ENCODE results near the gene NDUFS6.

Gene NDUFS6

GRCh38 chr5:1824903-1825841, 24.0 kb downstream of the NDUFS6 start:
- no peak for TF ChIP-seq CTCF (conservative IDR thresholded peaks at IDR 0.05; ENCODE audit: low read depth, low read length)
- H3K4me3 ChIP-seq (ENCODE audit: low read depth, low read length) = no peak overlapping the region
- DNase-seq (ENCODE audit: low read depth) = no peak

GRCh38 chr5:1826235-1826980, 25.2 kb downstream of the NDUFS6 start:
- H3K4me3 ChIP-seq (ENCODE audit: low read depth, low read length) = no peak overlapping the region
- DNase-seq (ENCODE audit: low read depth) = no peak
- no peak for TF ChIP-seq CTCF (conservative IDR thresholded peaks at IDR 0.05; ENCODE audit: low read depth, low read length)

GRCh38 chr5:1827025-1827885, 26.0 kb downstream of the NDUFS6 start:
- DNase-seq (ENCODE audit: low read depth) = no peak
- H3K4me3 ChIP-seq (ENCODE audit: low read depth, low read length) = no peak overlapping the region
- TF ChIP-seq CTCF (conservative IDR thresholded peaks at IDR 0.05; ENCODE audit: low read depth, low read length) = no peak

GRCh38 chr5:1827886-1828397, 26.7 kb downstream of the NDUFS6 start:
- no peak for DNase-seq (ENCODE audit: low read depth)
- TF ChIP-seq CTCF (conservative IDR thresholded peaks at IDR 0.05; ENCODE audit: low read depth, low read length) = no peak

DNA sequence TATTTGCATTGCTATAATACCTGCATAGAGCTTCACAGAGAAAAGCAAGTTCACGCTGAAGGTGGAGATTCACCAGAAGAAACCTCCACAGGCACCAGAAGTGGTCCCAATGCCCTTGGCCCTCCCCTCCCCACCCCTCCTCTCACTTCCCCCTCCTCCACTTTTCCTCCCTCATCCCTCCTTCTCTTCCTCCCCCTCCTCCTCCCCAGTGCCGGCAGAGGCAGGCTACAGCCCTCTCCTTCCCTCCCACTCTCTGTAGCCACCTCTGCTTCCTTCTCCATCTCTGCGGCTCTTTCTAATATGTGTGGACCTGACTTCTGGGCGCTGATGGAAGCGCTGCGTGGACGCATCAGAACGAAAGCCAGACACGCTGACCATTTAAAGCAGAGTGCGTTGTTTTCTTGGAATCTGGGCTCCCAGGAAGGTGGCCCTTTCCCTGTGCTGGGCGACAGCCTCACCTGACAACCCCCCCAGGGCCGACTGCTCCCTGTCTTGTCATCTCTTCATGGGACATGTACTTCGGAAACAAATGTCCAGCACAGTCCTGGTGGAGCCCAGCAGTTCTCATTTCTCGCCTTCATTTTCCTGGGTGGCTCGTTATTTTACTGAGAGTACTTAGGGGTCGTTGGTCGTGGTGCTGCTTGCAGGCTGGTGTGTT, 29.5 kb downstream of the NDUFS6 start:
- TF ChIP-seq CTCF (conservative IDR thresholded peaks at IDR 0.05; ENCODE audit: low read depth, low read length) = no peak
- H3K4me3 ChIP-seq (ENCODE audit: low read depth, low read length) = no peak overlapping the region
- no peak for DNase-seq (ENCODE audit: low read depth)

More at GRCh38 chr5:1827886-1828397, 26.7 kb downstream of the NDUFS6 start:
- H3K4me3 ChIP-seq (ENCODE audit: low read depth, low read length) = no peak overlapping the region

GRCh38 chr5:1831257-1831656, 30.1 kb downstream of the NDUFS6 start:
- no peak overlapping the region for H3K4me3 ChIP-seq (ENCODE audit: low read depth, low read length)
- no peak for TF ChIP-seq CTCF (conservative IDR thresholded peaks at IDR 0.05; ENCODE audit: low read depth, low read length)

More at GRCh38 chr5:1831257-1831656, 30.1 kb downstream of the NDUFS6 start:
- no peak for DNase-seq (ENCODE audit: low read depth)
